ENCODE results near the gene FYN.

DNA sequence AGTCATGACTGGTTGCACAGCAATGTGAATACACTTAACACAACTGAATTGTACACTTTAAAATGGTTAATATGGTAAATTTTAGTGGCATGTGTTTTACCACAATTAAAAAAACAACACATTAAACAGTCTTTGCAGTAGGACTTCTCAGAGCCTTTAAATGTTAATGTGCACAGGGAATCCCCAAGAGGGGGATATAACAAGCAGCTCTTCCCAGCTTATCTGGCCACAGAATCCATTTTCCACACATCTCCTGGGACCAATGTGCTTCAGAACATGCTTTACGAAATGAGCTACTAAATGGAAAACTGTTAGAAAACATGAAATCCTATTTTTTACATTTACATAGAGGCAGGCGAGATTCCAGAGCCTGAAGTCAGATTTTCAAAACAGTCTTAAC, 44.4 kb downstream of the FYN start:
- TF ChIP-seq, protein P1, sequence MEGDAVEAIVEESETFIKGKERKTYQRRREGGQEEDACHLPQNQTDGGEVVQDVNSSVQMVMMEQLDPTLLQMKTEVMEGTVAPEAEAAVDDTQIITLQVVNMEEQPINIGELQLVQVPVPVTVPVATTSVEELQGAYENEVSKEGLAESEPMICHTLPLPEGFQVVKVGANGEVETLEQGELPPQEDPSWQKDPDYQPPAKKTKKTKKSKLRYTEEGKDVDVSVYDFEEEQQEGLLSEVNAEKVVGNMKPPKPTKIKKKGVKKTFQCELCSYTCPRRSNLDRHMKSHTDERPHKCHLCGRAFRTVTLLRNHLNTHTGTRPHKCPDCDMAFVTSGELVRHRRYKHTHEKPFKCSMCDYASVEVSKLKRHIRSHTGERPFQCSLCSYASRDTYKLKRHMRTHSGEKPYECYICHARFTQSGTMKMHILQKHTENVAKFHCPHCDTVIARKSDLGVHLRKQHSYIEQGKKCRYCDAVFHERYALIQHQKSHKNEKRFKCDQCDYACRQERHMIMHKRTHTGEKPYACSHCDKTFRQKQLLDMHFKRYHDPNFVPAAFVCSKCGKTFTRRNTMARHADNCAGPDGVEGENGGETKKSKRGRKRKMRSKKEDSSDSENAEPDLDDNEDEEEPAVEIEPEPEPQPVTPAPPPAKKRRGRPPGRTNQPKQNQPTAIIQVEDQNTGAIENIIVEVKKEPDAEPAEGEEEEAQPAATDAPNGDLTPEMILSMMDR (conservative IDR thresholded peaks at IDR 0.05), result no peak
- no peak for TF ChIP-seq ZFX (IDR thresholded peaks at IDR 0.05)

Data from C4-2B (cell line).